NCI-H510A treated with DMSO at 0.1 percent for 48 hours (cell line): ENCODE data around the gene KLHL35.
A peak's percentile ranks its signal among the peaks of the same experiment; 100 is the strongest.

ENCODE experiments used
- DNase-seq: peaks from one replicate; lab custom pipeline; 2025; lab: John Stamatoyannopoulos, UW

Gene KLHL35, protein sequence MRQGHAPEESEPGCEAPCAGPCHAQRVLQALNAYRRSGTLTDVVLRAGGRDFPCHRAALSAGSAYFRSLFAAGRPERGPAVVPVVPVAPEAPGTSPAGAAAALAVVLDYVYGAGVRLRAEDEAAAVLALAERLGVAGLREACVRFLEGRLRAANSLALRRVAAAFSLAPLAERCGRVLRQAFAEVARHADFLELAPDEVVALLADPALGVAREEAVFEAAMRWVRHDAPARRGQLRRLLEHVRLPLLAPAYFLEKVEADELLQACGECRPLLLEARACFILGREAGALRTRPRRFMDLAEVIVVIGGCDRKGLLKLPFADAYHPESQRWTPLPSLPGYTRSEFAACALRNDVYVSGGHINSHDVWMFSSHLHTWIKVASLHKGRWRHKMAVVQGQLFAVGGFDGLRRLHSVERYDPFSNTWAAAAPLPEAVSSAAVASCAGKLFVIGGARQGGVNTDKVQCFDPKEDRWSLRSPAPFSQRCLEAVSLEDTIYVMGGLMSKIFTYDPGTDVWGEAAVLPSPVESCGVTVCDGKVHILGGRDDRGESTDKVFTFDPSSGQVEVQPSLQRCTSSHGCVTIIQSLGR

GRCh38 chr11:75432911-75433321, at the start of gene KLHL35:
Gene KLHL35, minus strand, starts transcription at chr11:75433203. Its CDS starts 2,574 bp downstream, at chr11:75430629.
- peak; percentile 84 for DNase-seq

GRCh38 chr11:75481922-75482606, 49.1 kb upstream of the KLHL35 start:
- no peak for DNase-seq

DNA sequence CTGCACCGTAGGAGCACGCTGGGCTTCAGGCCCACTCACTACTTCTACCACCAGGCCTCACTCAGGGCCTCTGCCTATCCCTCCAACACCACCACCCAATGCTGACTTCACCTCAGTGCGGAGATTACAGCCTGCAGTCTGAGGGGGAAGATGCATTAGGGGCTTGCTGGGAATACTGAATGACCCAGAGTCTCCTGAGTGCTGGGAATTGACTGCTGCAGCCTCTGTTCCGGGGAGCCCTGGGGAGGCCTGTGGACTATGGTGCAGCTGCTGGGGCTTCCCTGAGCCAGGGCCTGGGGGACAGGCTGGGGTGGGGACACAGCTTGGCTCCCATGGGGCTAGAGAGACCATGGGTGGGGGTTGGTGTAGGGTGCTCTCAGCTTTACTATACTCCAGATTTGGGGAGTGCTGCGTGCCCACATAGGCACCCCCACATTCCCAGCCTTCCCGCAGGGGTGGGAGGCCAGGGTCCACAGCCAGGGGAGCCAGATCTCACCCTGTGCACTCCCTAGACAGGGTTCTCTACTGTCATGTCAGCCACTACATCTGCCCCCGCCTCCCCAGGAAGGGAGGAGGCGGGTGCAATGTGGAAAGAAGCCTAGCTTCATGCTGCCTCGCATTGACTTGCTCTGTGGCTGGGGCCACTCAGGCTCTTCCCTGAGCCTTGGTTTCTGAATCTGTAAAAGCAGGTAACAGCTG, 48.4 kb upstream of the KLHL35 start:
- DNase-seq: no peak

GRCh38 chr11:75480185-75481175, 47.5 kb upstream of the KLHL35 start:
- DNase-seq: no peak

DNA sequence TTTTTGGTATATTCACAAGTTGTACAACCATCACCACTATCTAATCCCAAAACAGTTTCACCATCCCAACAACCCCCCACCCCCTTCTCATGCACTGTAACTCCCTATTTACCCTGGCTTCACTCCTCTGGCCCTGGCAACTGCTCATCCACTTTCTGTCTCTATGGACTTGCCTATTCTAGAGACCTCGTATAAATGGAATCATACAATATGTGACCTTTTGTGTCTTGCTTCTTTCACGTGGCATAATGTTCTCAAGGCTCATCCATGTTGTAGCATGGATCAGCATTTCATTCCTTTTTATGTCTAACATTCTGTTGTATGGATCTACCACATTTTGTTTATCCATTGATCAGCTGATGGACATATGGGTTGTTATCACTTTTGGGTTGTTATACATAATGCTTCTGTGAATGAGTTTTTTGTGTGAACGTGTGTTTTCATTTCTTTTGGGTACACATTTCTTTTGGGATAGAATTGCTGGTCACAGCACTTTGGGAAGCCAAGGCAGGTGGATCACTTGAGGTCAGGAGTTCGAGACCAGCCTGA, 46.7 kb upstream of the KLHL35 start:
- no peak for DNase-seq

- no peak for DNase-seq
These were observed 46.0 kb upstream of the KLHL35 start for GRCh38 chr11:75478783-75479596.

- DNase-seq: no peak
These were observed 44.6 kb upstream of the KLHL35 start for GRCh38 chr11:75477614-75477935.

- DNase-seq: peak; percentile 64
These were observed 44.0 kb upstream of the KLHL35 start for GRCh38 chr11:75476739-75477613.

DNA sequence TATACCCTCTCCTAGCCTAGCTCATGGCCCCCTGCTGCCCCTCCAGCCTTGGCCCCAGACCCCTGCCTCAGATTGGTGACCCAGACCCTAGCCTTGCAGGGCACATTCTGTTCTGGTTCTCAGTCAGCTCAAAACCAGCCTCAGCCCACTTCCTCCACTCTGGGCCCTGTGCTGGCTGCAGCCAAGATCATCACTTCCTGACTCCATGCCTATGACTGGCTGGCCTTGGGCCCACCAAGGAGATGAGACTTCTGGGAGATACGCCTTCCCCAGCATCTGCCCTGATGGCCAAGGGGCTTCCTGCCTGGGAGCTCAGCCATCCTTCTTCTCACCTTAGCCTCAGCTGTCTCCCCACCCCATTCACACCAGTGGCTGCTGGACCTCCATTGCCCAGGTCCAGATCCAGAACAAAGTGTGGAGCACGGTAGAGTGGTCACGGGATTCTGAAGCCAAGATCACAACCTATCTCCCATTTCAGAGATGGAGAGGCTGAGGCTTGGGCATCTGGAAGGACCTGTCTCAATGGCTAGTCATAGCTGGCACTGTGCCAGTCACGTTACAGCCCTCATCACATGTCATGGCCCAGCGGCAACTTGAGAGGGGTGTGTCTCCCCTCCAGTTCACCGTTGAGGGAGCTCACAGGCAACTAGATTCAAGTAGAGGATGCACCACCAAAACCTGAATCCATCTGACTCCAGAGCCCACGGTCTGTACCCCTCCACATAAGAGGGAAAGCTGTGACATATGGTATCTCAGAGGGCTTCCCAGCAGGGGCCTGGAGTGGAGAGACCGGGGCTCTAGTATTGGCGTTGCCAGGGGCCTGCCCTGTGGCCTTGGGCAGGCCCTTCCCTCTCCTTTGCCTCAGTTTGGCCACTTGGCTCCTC, 43.0 kb upstream of the KLHL35 start:
- DNase-seq: peak; percentile 61

DNA sequence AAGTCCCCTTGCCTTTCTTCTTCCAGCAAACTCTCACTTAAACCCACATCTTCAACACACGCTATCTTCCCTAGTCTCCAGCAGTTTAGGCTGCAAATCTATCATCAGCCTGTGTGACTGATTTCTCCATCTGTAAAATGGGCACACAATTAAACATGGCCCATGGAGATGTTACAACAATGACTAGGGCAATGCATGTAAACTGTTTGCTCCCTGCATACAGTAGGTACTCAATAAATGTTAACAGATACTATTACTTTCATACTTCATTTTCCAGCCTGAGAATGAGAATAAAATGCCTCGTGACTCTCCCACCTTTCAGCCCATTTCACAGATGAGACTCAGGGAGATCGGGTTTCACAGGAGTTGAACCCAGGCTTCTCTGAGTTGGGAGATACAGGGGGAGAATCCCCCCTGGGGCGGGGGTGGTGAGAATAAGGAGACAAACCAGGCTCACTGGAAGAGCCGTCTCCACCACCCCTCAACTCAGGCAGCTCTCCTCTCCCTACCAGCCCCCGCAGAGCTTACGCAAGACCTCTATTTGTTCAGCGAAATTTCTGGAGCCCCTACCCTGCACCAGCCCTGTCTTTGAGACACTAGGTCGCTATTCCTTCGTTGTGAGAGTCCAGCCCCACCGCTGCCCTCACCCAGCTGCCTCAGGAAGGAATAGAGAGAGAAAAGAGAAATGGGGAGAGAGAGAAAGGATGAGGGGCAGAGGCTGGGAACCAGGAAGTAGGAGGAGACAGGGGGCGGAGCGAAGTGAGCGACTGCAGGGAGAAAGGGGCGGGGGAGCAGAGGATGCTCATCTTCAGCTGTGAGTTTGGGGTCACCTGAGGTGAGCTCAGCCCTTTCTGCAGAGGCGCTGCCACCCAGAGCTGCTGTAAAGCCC, 42.1 kb upstream of the KLHL35 start:
- peak; percentile 24 for DNase-seq

DNA sequence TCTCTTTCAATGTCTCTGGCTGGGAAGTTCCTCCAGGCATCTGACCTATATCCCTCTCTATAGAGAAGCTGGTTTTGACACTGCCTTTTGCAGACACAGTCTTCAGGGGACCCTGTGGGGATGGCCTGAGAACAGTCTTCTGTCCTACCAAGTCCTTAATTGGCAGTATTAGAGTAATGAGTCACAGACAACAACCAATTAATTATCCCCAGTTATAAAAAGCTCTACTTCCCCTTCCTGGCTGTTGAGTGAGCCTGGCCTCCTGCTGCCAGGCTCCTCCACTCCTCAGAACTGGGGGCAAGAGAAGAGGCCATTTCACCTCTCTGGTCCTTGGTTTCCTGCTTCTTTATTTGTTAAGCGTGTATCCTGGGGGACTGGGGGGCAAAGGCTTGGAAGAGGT, 41.2 kb upstream of the KLHL35 start:
- DNase-seq: no peak

- no peak for DNase-seq
These were observed 40.7 kb upstream of the KLHL35 start for GRCh38 chr11:75473684-75474083.

DNA sequence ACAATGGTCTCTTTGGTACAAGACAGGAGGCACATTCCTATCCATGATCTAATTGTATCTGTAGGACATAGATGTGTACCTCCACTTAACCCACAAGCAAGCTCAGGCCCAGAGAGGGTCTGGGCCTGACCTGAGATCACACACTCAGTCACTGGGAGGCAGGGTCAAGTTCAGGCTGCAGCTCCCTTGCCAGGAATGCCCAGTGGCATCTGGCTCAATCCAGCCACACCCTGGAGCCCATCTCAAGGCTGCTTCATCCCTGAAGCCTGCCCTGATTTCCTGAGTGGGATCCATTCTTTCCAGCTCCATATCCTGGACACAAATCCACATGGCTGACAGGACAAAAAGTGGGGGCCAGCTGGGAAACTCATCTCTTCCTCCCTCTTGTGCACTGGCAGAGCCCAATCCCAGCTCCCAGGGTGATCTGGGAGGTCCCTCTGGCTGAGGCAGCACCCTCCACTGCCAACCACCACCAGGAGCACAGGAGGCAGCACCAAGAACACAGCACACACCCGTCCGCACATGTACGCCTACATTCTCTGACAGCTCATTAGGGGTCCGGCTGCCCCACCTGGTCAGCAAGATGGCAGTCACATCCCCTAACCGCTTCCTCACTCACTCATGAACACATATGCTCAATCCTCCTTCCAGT, 39.2 kb upstream of the KLHL35 start:
- DNase-seq: no peak

GRCh38 chr11:75471176-75471973, 38.4 kb upstream of the KLHL35 start:
- no peak for DNase-seq

- no peak for DNase-seq
These were observed 37.6 kb upstream of the KLHL35 start for GRCh38 chr11:75470476-75471080.
